GM21515 (cell line): ENCODE data around the gene LPAR4.
"Not testable (repeated sequence)": the region's sequence is repeated elsewhere in the genome, so short reads cannot be mapped to it uniquely, and the experiment has no call there.

ENCODE experiments used
- ATAC-seq: cut with Tn5 transposase; IDR thresholded peaks from one replicate; pipeline ENCODE4 v1.9.1; 2021; ENCODE audit not compliant: unreplicated experiment

Gene LPAR4

GRCh38 chrX:78747489-78747888 lies at the start of gene LPAR4:
TSS of gene LPAR4 (plus strand) at chrX:78747720. CDS start at chrX:78754870, 7,150 bp downstream.
- ATAC-seq, result no peak

GRCh38 chrX:78706071-78706470 lies 41.4 kb upstream of the LPAR4 start:
- ATAC-seq, result no peak

- no peak for ATAC-seq
These were observed 39.3 kb upstream of the LPAR4 start for GRCh38 chrX:78708262-78708661.

GRCh38 chrX:78708816-78709215 lies 38.7 kb upstream of the LPAR4 start:
- ATAC-seq, result no peak

- ATAC-seq, result no peak
These were observed 37.3 kb upstream of the LPAR4 start for GRCh38 chrX:78710171-78710570.

GRCh38 chrX:78712336-78712735 lies 35.2 kb upstream of the LPAR4 start:
- ATAC-seq, result no peak

- ATAC-seq, result no peak
These were observed 22.2 kb upstream of the LPAR4 start for GRCh38 chrX:78725287-78725686.

GRCh38 chrX:78746496-78746895 lies 1.0 kb upstream of the LPAR4 start:
- no peak for ATAC-seq

- no peak for ATAC-seq
These were observed 451 bp downstream of the LPAR4 start for GRCh38 chrX:78747971-78748370.

GRCh38 chrX:78748846-78749245 lies 1.3 kb downstream of the LPAR4 start:
- no peak for ATAC-seq

- no peak for ATAC-seq
These were observed 6.1 kb downstream of the LPAR4 start for GRCh38 chrX:78753571-78753970.

GRCh38 chrX:78754917-78755316 lies 7.4 kb downstream of the LPAR4 start:
- ATAC-seq, result peak; percentile 94

GRCh38 chrX:78759081-78759480 lies 11.6 kb downstream of the LPAR4 start:
- ATAC-seq, result no peak

- ATAC-seq, result no peak
These were observed 21.7 kb downstream of the LPAR4 start for GRCh38 chrX:78769101-78769755.

GRCh38 chrX:78769946-78770345 lies 22.4 kb downstream of the LPAR4 start:
- no peak for ATAC-seq

GRCh38 chrX:78796916-78797315 lies 49.4 kb downstream of the LPAR4 start:
- no peak for ATAC-seq

GRCh38 chrX:78800114-78800513 lies 52.6 kb downstream of the LPAR4 start:
- ATAC-seq, result no peak

- ATAC-seq, result no peak
These were observed 53.2 kb downstream of the LPAR4 start for GRCh38 chrX:78800694-78801093.

- no peak for ATAC-seq
These were observed 54.0 kb downstream of the LPAR4 start for GRCh38 chrX:78801522-78801921.

- not testable (repeated sequence) for ATAC-seq
These were observed 55.0 kb downstream of the LPAR4 start for GRCh38 chrX:78802526-78802925.
